Liver (tissue), 3 donors: Measurements from ENCODE around the gene NDUFAF8.

Source experiments
- HNF4A ChIP-seq, 2 donors: conservative IDR thresholded peaks; 2 replicates each; pipeline ENCODE4 v1.6.1; 2016; ENCODE audit warnings: antibody characterized with exemption in 2 of 2, mild to moderate bottlenecking in 2 of 2
- JUND ChIP-seq, 2 donors: IDR thresholded peaks; 2 replicates each; pipeline ENCODE4 v1.6.1; 2016; ENCODE audit warnings: antibody characterized with exemption in 2 of 2
- RAD21 ChIP-seq, 2 donors: IDR thresholded peaks; 2 replicates each; pipeline ENCODE4 v1.6.1; 2016; ENCODE audit warnings: antibody characterized with exemption in 2 of 2, mild to moderate bottlenecking in 2 of 2
- TF ChIP-seq, protein P1 (sequence below): fragments of 150-350 bp; IDR thresholded peaks from 2 replicates; pipeline ENCODE4 v1.5.1; 2017; ENCODE audit warnings: improper control_type of control experiment, low read depth, low read length; ENCODE audit not compliant: missing input control
- TF ChIP-seq, protein P2 (sequence below): IDR thresholded peaks from 2 replicates; pipeline ENCODE4 v1.6.1; 2016; ENCODE audit warnings: antibody characterized with exemption, mild to moderate bottlenecking
- TF ChIP-seq, protein P3 (sequence below): IDR thresholded peaks from 2 replicates; pipeline ENCODE4 v1.6.1; 2016; ENCODE audit warnings: antibody characterized with exemption
- TF ChIP-seq, protein P4 (sequence below): IDR thresholded peaks from 2 replicates; pipeline ENCODE4 v1.6.1; 2016; ENCODE audit warnings: antibody characterized with exemption
- donor health status: healthy.
- donor health status: healthy.

- TF ChIP-seq, protein P1, sequence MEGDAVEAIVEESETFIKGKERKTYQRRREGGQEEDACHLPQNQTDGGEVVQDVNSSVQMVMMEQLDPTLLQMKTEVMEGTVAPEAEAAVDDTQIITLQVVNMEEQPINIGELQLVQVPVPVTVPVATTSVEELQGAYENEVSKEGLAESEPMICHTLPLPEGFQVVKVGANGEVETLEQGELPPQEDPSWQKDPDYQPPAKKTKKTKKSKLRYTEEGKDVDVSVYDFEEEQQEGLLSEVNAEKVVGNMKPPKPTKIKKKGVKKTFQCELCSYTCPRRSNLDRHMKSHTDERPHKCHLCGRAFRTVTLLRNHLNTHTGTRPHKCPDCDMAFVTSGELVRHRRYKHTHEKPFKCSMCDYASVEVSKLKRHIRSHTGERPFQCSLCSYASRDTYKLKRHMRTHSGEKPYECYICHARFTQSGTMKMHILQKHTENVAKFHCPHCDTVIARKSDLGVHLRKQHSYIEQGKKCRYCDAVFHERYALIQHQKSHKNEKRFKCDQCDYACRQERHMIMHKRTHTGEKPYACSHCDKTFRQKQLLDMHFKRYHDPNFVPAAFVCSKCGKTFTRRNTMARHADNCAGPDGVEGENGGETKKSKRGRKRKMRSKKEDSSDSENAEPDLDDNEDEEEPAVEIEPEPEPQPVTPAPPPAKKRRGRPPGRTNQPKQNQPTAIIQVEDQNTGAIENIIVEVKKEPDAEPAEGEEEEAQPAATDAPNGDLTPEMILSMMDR: peak; percentile 22
- TF ChIP-seq HNF4A (conservative IDR thresholded peaks at IDR 0.05) (no peak), RAD21 (IDR thresholded peaks at IDR 0.05) (no peak), JUND (IDR thresholded peaks at IDR 0.05) (no peak)
- TF ChIP-seq, protein P2, sequence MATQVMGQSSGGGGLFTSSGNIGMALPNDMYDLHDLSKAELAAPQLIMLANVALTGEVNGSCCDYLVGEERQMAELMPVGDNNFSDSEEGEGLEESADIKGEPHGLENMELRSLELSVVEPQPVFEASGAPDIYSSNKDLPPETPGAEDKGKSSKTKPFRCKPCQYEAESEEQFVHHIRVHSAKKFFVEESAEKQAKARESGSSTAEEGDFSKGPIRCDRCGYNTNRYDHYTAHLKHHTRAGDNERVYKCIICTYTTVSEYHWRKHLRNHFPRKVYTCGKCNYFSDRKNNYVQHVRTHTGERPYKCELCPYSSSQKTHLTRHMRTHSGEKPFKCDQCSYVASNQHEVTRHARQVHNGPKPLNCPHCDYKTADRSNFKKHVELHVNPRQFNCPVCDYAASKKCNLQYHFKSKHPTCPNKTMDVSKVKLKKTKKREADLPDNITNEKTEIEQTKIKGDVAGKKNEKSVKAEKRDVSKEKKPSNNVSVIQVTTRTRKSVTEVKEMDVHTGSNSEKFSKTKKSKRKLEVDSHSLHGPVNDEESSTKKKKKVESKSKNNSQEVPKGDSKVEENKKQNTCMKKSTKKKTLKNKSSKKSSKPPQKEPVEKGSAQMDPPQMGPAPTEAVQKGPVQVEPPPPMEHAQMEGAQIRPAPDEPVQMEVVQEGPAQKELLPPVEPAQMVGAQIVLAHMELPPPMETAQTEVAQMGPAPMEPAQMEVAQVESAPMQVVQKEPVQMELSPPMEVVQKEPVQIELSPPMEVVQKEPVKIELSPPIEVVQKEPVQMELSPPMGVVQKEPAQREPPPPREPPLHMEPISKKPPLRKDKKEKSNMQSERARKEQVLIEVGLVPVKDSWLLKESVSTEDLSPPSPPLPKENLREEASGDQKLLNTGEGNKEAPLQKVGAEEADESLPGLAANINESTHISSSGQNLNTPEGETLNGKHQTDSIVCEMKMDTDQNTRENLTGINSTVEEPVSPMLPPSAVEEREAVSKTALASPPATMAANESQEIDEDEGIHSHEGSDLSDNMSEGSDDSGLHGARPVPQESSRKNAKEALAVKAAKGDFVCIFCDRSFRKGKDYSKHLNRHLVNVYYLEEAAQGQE: no peak
- TF ChIP-seq, protein P3, sequence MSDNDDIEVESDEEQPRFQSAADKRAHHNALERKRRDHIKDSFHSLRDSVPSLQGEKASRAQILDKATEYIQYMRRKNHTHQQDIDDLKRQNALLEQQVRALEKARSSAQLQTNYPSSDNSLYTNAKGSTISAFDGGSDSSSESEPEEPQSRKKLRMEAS: no peak
- TF ChIP-seq, protein P4, sequence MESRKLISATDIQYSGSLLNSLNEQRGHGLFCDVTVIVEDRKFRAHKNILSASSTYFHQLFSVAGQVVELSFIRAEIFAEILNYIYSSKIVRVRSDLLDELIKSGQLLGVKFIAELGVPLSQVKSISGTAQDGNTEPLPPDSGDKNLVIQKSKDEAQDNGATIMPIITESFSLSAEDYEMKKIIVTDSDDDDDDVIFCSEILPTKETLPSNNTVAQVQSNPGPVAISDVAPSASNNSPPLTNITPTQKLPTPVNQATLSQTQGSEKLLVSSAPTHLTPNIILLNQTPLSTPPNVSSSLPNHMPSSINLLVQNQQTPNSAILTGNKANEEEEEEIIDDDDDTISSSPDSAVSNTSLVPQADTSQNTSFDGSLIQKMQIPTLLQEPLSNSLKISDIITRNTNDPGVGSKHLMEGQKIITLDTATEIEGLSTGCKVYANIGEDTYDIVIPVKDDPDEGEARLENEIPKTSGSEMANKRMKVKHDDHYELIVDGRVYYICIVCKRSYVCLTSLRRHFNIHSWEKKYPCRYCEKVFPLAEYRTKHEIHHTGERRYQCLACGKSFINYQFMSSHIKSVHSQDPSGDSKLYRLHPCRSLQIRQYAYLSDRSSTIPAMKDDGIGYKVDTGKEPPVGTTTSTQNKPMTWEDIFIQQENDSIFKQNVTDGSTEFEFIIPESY: no peak
Observed at GRCh38 chr17:81230043-81230820, 8.9 kb upstream of the NDUFAF8 start.
